Colon (tissue), 2 donors: ENCODE data around the gene ASB16.

Source experiments
- FAIRE-seq: peaks from 2 replicates; lab custom pipeline; 2012; peaks lifted over from hg19 to GRCh38; lab: Jason Lieb, UNC
- donor health status: control.
- donor health status: control.

ASB16 gene

DNA sequence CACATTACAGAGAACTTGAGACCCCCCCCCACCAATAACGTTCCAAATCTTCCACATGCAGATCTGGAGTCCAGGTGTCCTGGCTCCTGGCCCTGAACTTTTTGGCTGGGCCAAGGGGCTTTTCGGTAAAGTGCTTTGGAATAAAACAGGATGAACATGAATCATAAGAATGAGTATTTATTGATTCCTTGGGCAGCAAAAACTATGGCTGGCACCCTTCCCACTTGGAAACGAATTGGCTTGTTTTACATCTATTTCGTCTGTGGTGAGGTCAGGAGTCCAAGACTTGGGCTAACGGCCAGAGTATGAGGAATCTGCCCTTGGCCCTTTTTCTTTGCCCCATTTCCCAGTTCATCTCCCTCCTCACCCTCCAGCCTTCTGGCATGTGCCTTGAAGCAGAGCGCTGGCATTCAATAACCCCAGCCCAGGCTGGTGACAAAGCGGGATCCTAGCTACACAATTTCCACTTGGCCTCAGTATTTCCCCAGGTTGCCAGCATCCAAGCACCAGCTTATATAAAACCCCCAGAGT is 53.1 kb downstream of the ASB16 start:
- FAIRE-seq: no peak
